Ascending aorta (tissue), 2 donors: ENCODE results near the gene HNRNPK. TPM values are rescaled to one million over a fixed set of nuclear protein-coding genes. Genes with fewer than 3 reads are reported as not detected.
A peak's percentile ranks its signal among the peaks of the same experiment; 100 is the strongest.

Experiments
- DNase-seq, 2 donors: peaks; one replicate each; pipeline ENCODE4 v3.0.0-alpha.2; 2019; ENCODE audit warnings: low spot score in 2 of 2
- H3K27ac ChIP-seq, 2 donors: fragments of 200-600 bp; sonication (generic); one replicate each; pipeline ENCODE4 v1.5.1; 2016 to 2017; ENCODE audit warnings: mild to moderate bottlenecking in 1 of 2
- H3K27me3 ChIP-seq: fragments of 200-600 bp; sonication (generic); one replicate; pipeline ENCODE4 v1.5.1; 2017
- H3K36me3 ChIP-seq, 2 donors: fragments of 200-600 bp; sonication (generic); one replicate each; pipeline ENCODE4 v1.5.1; 2016
- H3K4me1 ChIP-seq, 2 donors: fragments of 200-600 bp; sonication (generic); one replicate each; pipeline ENCODE4 v1.5.1; 2016 to 2017; ENCODE audit warnings: mild to moderate bottlenecking in 1 of 2
- H3K4me3 ChIP-seq, 2 donors: fragments of 200-600 bp; sonication (generic); one replicate each; pipeline ENCODE4 v1.5.1; 2016 to 2017; ENCODE audit warnings: mild to moderate bottlenecking in 1 of 2
- H3K9me3 ChIP-seq, 2 donors: fragments of 200-600 bp; sonication (generic); one replicate each; pipeline ENCODE4 v1.5.1; 2016
- intact Hi-C: fragments of 100-400 bp; cut with DNase I; formaldehyde crosslinking; loops from one replicate; pipeline ENCODE4 v1.15.1; 2023
- total RNA-seq: library from RNA; depleted of rRNA; stranded (reverse); fragments of >200 nt; gene quantifications from one replicate; pipeline ENCODE4 v1.1.0, GENCODE V29; 2016
- TF ChIP-seq, protein P1 (sequence below), 3 experiments: fragments of 200-600 bp in 2 of 3; fragments of 450-650 bp in 1 of 3; sonication (generic) in 2 of 3; IDR thresholded peaks; one replicate each; pipeline ENCODE4 v1.5.1; 2016 to 2019; ENCODE audit warnings: antibody characterized with exemption in 3 of 3, mild to moderate bottlenecking in 1 of 3, moderate library complexity in 1 of 3

HNRNPK gene
- total RNA-seq, 1 donor from 2014 or later: 272 TPM

DNA sequence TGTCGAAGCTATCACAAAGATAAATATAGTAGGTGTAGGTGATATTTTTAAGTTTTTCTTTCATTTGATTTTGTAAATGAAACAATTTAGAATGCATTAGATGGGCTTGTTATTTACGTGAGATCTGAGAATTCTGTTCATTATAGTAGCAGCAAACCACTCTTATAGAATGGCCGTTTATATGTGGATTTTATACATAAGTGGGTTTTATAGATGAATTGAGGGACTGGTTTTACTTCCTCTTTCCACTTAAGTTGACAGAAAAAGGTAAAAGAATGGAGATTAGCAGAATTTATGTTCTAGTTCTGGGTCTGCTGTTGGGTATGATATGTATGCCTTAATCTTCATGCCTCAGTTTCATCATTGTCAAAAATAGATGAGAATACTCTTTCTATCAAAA, 6.2 kb upstream of the HNRNPK start:
- Histone ChIP-seq H3K9me3 (no peaks in the 10 kb centered on the region), H3K36me3 (no peaks in the 10 kb centered on the region), H3K4me3 (no peak overlapping the region), H3K4me1 (no peaks in the 10 kb centered on the region), H3K27me3 (no peaks in the 10 kb centered on the region), H3K27ac (no peak overlapping the region)
- intact Hi-C loops: no loop called here
- TF ChIP-seq, protein P1, sequence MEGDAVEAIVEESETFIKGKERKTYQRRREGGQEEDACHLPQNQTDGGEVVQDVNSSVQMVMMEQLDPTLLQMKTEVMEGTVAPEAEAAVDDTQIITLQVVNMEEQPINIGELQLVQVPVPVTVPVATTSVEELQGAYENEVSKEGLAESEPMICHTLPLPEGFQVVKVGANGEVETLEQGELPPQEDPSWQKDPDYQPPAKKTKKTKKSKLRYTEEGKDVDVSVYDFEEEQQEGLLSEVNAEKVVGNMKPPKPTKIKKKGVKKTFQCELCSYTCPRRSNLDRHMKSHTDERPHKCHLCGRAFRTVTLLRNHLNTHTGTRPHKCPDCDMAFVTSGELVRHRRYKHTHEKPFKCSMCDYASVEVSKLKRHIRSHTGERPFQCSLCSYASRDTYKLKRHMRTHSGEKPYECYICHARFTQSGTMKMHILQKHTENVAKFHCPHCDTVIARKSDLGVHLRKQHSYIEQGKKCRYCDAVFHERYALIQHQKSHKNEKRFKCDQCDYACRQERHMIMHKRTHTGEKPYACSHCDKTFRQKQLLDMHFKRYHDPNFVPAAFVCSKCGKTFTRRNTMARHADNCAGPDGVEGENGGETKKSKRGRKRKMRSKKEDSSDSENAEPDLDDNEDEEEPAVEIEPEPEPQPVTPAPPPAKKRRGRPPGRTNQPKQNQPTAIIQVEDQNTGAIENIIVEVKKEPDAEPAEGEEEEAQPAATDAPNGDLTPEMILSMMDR (IDR thresholded peaks at IDR 0.05): no peak
- DNase-seq: no peak

DNA sequence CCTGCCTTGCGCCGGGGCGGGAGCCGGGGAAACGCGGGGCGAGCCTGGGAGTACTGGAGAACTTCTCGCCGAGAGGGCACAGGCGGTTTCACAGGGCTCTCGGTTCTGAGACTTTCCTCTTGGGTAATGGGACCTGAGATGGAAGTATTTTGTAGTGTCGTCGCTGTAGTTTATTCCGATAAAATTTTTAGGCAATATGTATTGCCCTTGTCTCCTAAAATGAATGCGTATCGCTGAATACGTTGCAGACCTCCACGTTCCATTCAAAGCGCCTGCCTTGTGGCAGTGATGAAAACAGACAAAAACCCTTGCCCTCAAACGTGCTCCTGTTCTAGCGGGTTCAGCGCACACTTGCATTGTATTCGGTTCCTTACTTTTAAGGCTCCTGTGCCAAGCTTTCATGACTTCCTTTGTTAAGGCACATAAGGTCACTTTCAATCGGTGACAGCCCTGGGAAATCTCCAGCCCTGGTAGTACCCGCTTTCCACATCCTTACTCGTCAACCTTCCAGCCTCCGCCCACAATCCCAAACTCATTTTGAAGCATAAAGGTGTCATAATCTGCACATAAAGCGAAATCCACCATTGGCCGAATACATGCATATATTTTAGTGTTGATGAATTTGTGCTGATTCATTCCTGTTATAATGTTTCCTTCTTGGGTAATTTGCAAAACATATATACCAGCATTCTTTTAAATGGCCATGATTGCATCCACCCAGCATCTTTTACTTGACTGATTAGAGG, 1.3 kb upstream of the HNRNPK start:
- H3K27me3 ChIP-seq: no peaks in the 10 kb centered on the region

DNA sequence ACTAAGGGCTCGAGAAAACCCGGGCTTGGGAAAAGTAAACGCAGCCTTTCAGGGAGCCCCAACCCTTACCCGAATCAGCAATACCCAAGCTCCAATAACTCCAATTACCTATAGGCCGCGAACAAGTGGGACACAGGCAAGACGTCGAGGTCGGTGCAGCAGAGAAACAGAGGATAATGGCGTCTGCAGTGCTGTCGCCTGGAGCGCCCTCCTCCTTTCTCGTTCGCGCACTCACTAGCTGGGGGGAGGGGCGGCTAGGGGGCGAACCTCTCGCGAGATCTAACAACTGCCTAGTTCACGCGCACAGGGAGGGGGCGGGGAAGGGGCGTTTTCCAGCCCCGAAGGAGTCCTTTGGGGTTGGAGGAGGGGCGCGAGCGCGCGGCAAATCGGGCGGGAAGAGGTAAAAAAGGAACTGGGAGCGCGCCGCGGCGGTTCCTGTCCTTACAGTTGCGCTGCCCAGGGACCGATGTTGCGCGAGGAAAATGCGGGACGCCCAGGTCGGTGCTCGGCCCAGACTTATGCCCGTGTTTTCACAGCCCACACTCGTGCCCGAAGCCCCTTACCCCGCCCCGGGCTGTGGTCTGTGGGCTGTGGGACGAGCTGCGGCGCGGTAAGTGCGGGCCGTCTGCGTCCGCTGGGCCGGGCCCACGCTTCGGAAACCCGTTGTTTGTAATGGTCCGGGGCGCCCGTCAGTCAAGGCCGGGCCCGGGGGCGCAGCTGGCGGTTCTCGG, 545 bp upstream of the HNRNPK start, which contains the start of gene RMI1:
Gene RMI1 (plus strand): TSS at position 411 of the 731 bp plus-strand sequence. CDS start 20,182 bp downstream, outside the sequence.
- TF ChIP-seq, protein P1 (IDR thresholded peaks at IDR 0.05): no peak
- peak; percentile 94 to 99 for DNase-seq
- intact Hi-C loops: loop anchor here (1.0 to 5.0 kb wide), 4 partner anchors 59 to 687 kb away; partner anchors contain the start of genes KIF27 and NTRK2
- Histone ChIP-seq H3K4me3 (peak within 1 kb of the TSS; percentile 58 to 94), H3K9me3 (no peaks in the 10 kb centered on the region), H3K27ac (peak within 1 kb of the TSS; percentile 96 to 99), H3K4me1 (peaks cover 5 to 18% of the 10 kb centered on the region in 2 donors), H3K27me3 (no peaks in the 10 kb centered on the region), H3K36me3 (peaks cover 13 to 19% of the 10 kb centered on the region in 2 donors)

More for the DNA sequence above, 1.3 kb upstream of the HNRNPK start:
- peak overlapping the region; percentile 96 to 99 for H3K27ac ChIP-seq
- peak overlapping the region; percentile 58 to 94 for H3K4me3 ChIP-seq
- intact Hi-C loops: loop anchor here (2.0 to 5.0 kb wide), 2 partner anchors 192 to 686 kb away; partner anchors contain the start of gene NTRK2
- peaks cover 5 to 14% of the 10 kb centered on the region in 2 donors for H3K4me1 ChIP-seq
- TF ChIP-seq, protein P1 (IDR thresholded peaks at IDR 0.05): no peak
- peak in 1 of 2 donors; percentile 67 for DNase-seq
- H3K36me3 ChIP-seq: peaks cover 5 to 11% of the 10 kb centered on the region in 2 donors
- no peaks in the 10 kb centered on the region for H3K9me3 ChIP-seq

DNA sequence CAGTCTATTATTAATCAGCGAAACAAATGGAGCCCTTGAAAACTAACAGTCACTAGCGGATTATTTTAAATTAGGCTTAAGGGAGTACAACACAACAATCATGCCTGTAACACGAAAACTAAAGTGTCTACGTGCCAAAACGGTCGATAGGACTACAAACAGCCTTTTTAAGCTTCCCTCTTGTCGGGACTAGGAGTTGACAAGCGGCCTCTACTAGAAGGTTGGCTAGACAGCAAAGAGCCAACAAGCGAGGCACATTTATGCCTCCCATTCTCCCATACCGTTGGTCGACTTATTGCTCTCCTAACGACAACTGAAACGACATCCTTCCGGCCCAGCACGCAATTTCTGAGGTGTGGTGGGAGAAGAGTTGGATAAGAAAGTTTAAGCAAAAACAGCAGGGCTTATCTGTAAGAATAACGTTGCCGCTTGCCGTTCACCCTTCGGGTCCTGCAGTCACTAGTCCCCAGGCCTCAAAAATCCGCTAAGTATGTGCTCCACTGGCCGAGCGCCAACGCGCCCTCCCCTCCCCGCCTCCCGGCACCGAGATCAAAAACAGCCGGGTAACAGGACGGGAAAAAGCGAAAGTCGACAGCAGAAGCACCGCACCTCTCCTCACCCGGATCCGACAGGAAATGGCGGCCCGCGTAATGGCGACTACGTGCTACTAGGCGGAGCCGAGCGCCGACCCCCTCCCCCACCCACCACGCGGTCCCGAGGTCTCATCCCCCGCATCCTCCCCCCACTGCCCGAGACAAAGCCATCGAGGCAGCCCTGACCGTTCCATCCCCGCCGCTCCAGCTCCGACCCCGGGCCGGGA, 813 bp downstream of the HNRNPK start:
- peak overlapping the region; percentile 96 to 99 for H3K27ac ChIP-seq
- H3K4me3 ChIP-seq: peak overlapping the region; percentile 58 to 94
- no peaks in the 10 kb centered on the region for H3K27me3 ChIP-seq
- intact Hi-C loops: loop anchor here (1.0 kb wide), 1 partner anchor 23 kb away; a partner anchor contains a TSS
- TF ChIP-seq, protein P1 (IDR thresholded peaks at IDR 0.05): no peak
- peak; percentile 53 to 86 for DNase-seq
- H3K4me1 ChIP-seq: peaks cover 5 to 18% of the 10 kb centered on the region in 2 donors
- H3K9me3 ChIP-seq: no peaks in the 10 kb centered on the region
- peaks cover 26 to 32% of the 10 kb centered on the region in 2 donors for H3K36me3 ChIP-seq

DNA sequence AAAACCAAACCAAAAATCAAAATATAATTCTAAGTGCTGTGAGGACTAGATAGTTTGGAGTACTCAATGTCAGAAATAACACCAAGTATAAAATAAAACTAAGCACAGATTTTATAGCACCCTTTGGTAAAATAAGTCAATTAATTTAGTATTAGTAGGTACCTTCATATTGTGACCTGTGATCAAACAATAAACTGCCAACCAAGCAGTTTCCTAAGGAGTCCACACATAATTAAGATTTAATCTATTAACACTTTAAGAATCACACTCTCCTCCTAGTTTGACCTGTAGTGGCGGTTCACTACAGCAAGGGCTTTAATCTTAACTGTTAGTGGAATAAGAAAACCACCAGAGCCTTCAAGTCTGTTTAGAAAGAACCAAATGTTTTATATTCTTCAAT, 2.8 kb downstream of the HNRNPK start:
- Histone ChIP-seq H3K27me3 (no peaks in the 10 kb centered on the region), H3K36me3 (peaks cover 46 to 53% of the 10 kb centered on the region in 2 donors), H3K4me3 (peak overlapping the region; percentile 58 to 94), H3K4me1 (peaks cover 5 to 21% of the 10 kb centered on the region in 2 donors), H3K9me3 (no peaks in the 10 kb centered on the region), H3K27ac (no peak overlapping the region)
- TF ChIP-seq, protein P1 (IDR thresholded peaks at IDR 0.05): no peak
- intact Hi-C loops: no loop called here
- no peak for DNase-seq
